Stimulated activated CD8-positive, alpha-beta memory T cell treated with anti-CD3 and anti-CD28 coated beads, Interleukin-12 subunit alpha, Interleukin-12 subunit beta, amount 100 ng/mL, for 24 hours (primary cell): ENCODE data around the gene TNIK.
"Not testable (repeated sequence)": the region's sequence is repeated elsewhere in the genome, so short reads cannot be mapped to it uniquely, and the experiment has no call there.

Experiments used
- DNase-seq: peaks from one replicate; pipeline ENCODE4 v3.0.0-alpha.2; 2020; ENCODE audit errors: extremely low read depth

TNIK gene

GRCh38 chr3:171469376-171469775 is 9.2 kb upstream of the TNIK start:
- DNase-seq, result no peak

- no peak for DNase-seq
Observed at GRCh38 chr3:171468296-171468906, 8.2 kb upstream of the TNIK start.

DNA sequence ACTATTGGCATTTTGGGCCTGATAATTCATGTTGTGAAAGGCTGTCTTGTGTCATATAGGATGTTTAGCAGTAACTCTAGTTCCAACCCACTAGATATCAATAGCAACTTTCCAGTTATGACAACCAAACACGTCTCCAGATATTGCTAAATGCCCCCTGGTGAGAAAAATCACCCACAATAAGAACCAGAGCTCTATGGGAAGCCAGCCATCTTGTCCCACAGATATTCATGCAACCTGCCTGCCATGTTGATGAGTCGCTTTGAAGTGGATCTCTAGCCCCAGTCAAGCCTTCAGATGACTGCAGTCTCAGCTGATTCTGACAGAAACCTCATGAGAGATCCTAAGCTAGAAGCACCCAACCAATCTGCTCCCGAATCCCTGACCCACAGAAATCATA is 5.6 kb upstream of the TNIK start:
- no peak for DNase-seq

DNA sequence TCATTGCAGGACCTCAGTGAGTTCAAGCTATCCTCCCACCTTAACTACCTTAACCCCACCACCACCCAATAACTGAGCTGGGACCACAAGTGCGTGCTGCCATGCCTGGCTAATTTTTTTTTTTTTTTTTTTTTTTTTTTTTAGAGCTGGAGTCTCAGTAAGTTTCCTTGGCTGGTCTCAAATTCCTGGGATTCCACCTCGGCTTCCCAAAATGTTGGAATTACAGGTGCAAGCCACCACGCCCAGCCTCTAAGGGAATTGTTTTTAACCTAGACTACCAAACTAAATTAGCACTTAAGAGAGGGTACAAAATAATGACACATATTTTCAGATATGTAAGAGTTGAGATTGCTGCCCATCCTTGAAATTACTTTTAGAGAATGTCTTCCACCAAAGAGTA is 4.3 kb upstream of the TNIK start:
- DNase-seq, result no peak

DNA sequence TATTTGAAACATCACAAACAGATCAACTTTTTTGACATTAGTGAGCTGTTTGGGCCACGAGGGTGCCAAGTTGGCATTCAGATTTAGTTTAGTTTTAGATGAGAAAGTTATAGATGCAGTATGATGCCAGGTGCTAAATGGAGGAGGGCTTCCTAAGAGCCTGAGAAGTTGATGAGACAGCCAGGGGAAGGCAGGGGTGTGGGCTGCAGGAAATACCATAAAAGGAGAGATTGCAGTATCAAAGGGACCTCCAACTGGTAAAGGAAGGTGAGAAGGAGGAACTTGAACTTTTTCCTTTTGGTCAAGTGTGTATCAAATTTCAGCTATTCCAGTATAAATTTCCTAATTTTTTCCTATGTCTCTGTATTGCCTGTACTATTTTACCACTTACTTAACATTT is 2.0 kb upstream of the TNIK start:
- no peak for DNase-seq

- DNase-seq, result no peak
Observed at GRCh38 chr3:171461525-171461917, 1.3 kb upstream of the TNIK start.

- no peak for DNase-seq
Observed at GRCh38 chr3:171460725-171461524, 720 bp upstream of the TNIK start.

DNA sequence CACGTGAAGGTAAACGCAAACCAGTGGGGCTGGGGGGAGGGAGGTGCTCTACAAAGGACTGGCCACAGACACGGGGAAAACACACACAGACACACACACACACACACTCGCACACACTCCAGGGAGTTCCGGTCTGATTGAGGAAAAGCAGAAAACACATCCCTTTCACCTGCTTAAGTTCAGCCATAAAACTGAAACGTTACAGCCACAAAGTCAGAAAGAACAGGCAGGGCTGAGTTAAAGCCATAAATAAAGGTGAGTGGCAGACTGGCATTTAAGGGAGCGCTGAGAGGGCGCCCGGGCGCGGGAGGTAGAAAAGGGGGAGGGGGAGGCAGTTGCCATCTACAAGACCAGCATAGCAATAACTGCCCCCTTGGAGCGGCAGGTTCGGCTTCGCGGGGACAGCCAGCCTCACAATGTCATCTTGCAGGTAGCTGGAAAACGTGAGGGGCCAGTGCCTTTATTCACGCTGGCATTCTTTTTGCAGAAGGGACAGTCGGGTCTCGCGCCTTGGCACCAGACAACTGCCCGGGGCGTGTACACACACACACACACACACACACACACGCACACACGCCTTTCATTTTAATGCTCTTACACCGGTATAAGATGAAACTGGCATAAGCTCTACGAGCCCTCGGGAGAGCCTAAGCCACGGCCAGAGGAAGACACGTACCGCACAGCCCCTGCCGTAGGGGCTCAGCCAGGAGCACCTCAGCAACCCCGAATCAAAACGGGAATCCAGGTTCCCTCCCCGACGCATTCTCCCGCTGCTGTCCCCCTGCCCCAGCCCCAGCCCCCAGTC is 866 bp downstream of the TNIK start:
- DNase-seq, result no peak

GRCh38 chr3:171458864-171459136 is 1.4 kb downstream of the TNIK start:
- no peak for DNase-seq

GRCh38 chr3:171458071-171458863 is 1.9 kb downstream of the TNIK start:
- DNase-seq, result no peak

DNA sequence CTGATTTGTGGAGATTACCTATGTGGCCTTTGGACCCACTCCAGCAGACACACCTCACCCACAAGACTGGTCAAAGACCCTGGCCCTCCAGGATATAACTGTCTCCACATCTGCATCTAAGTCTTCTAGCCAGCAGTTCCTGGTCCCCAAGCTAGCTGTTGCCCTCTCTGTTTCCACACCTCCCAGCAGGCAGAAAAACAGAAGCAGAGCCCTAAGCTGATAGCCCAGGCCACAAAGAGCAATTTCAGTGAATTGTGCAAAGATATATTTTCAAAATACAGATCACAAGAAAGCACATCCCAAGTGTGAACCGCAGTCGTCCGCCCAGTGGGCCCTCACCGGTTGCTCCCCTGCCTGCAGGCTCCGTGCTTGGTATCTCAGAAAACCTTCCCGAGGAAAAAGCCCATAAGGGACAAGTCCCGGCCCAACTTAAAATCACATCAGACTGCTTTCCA is 2.6 kb downstream of the TNIK start:
- no peak for DNase-seq

DNA sequence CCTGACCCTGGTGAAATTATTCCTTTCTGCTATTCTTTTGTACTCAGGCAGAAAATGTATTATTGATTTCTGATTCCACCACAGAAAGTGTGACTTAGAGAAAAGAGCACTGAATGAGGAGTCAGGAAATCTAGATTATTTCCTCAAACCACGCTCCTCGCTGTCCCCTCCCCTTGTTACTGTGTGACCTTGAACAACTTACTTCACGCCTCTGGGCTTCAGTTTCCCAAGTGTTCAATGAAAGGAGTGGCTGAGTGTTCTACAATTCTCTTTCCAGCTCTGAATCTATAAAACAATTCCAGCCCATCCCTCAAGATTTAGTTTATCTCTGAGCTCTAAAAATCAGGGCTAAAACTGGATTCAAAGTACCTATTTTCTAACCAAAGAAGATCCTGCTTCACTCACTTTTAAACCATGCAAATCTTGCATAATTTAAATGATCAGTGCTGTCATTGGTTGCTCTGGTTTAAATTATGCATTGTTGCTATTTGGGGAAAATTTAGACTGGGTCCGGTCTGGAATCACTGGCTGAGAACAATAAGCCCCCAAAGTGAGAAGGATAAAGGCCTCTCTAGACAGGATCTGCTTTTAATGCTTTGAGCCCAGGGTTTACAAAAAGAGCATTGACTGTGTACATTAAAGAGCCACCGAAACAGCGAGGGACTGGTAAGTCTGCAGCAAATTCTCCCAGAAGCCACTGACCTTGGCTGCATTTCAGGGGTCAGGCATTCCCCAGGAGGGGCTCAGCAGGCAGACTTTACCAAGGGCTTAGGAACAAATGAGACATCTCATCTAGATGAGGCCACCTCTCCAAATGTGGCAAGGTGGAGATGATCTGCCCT is 3.2 kb downstream of the TNIK start:
- DNase-seq, result no peak

DNA sequence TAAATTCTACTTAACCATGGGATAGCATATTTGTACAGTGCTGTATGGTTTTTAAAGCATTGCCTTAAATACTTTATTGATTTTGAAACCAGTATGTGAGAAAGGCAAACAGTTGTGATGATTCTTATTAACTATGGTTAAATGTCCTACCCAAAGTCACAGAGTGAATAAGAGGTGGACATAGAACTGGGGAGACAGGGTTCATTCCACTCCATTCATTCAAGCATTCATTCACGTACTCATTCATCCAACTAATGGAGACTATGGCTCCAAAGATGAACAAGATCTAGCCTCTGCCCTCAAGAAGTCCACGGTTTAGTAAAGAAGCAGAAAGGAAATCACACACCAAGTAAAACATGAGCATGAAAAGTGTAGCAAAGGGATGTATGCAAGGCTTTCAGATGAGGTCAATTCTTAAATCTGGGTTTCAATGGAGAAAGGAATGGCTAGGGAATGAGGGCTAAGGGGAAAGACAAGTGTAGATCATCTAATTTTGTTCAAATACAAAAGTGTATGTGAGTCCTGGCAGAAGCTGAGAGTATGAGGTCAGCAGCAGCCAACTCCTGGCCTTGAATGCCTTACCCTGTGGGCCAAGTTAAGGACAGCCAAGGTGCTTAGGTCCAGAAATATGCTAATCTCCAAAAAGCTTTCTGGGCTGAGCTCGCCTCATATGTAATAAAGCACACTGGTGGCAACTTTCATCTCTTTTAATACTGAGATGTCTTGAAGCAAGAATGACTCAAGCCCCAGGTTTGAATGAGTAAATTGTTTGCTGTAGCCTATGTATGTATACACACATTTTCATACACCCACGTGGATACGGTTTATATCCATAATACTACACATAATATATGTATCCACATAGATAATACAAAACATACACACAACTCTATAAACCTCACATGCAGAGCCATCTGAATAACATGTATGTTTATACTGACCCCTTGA is 4.3 kb downstream of the TNIK start:
- no peak for DNase-seq

GRCh38 chr3:171454041-171454440 is 6.2 kb downstream of the TNIK start:
- no peak for DNase-seq

DNA sequence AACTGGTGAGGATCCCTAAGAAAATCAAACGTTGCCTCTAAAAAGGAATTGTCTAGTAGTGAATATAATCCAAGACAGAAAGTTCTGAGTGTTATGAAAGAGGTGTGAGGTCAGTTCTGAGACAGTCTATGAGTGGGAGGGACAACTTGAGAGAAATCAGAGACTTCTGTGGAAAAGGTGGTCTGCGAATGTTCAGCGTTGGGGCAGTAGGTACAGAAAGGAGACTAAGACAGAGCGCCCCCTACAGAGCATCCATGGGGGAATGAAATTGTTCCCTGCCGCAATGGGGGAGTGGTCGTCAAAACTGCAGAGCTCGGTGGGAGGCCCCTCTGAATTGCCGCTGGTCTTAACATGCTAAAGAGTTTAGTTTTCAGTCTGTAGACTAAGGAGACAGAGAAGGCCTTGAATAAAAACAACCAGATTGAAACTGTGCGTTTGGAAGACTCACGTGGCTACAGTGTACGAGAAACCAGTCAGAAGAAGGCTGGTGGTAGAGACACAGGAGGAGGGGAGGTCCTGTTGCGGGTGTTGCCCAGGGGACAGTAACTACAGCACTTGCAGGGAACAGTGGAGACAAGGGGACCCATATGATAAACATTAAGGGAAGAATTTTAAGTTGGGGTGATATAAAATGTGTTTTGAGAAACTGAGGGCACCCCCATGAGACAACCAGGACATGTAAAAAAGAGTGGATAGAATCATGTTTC is 6.9 kb downstream of the TNIK start:
- no peak for DNase-seq

DNA sequence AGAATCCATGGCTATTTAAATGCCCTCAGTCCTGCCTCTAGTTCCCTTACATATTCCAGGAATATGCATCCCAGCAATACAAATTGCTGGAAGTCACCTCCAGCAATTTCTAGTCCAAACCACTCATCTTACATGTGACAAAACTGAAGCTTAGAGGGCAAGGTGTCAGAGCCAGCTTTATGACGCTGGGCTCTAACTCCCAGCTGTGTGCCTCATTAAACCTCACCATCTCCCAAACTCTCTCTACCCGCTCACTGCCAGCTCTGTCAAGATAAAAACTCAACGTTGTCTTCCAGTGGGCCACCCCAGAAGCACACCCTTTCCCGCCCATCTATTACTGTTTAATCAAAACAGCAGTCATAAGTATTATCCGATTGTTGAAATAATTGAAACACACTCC is 7.9 kb downstream of the TNIK start:
- DNase-seq, result no peak

DNA sequence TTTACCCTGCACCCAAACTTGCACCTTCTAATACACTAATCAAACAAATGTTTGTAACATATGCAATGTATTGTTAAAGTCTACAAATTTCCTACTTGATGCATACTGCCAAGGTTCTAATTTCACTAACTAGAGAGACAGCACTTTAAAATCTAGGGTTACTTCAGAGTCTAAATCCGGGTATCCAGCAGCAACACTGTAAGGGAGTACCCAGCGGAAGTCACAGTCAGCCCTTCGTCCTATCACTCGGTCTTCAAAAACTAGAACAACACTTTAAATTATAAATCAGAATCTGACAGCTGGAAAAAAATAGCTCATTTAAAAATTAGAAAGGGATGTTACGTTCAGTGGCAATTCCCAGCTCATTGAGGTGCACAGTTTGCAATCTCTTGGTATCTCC is 8.3 kb downstream of the TNIK start:
- no peak for DNase-seq

DNA sequence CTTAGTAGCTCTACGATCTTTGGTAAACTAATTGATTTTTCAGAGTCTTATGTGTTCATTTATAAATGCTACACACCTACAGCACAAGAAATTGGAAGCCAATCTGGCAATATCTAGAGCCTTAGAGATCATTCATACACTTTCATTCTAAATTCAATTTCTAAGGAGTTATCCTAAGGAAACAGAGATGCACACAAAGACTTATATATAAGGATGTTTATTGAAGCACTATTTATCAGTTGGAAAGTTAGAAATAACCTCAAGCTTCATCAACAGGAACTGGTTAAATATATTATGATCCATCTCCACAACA is 12.7 kb downstream of the TNIK start:
- DNase-seq, result not testable (repeated sequence)

GRCh38 chr3:171446801-171447578 is 13.2 kb downstream of the TNIK start:
- no peak for DNase-seq
